Body of pancreas (tissue), 4 donors: ENCODE data around the gene ARSG.

ENCODE experiments used
- POLR2A ChIP-seq, 3 donors: fragments of 450-650 bp; IDR thresholded peaks; one replicate each; pipeline ENCODE4 v1.6.1; 2016; ENCODE audit warnings: antibody characterized with exemption in 3 of 3, mild to moderate bottlenecking in 2 of 3
- TF ChIP-seq, protein P1 (sequence below), 7 experiments: fragments of 450-650 bp in 4 of 7; fragments of 200-600 bp in 3 of 7; sonication (generic) in 3 of 7; IDR thresholded peaks; one replicate each; pipeline ENCODE4 v1.5.1; 2016 to 2019; ENCODE audit warnings: antibody characterized with exemption in 7 of 7

DNA sequence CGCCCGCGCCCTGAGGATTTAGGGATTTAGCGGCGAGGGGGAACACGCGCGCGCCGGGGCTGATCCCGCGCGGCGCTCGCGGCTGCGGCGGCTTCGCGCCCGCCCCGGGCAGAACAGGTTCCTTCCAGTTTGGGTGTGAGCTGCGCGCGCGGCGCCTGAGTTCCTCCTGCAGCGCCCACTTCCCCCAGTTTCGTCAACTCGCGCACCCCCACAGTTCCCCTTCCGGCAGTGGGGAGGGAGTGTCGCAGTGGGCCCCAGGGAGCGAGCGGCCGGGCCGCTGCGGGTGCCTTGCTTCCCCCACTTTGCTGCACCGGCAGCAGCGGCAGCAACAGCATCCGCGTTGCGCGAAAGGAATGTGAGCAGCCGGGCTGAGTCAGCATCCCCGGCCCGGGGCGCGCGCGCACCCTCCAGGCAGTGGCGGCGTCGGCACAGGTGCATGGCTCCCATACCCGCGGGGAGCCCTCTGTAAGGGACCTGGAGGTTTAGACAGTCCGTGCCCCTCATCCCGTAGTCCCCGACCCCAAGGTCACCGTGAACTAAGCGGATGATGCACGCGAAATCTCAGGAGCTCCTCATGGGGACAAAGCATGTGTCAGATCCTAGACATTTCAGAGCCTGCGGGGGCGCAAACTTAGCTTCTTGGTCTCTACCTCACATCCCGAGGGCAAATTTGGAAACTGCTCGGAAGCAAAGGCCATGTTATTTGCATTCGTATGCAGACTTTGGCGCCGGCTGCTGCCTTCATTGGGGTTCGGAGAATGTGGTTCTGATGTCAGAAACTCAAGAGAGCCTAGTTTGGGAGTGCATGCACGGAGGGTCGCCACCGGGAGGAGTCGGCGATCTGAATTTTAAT is 767 bp downstream of the ARSG start:
- TF ChIP-seq, protein P1, sequence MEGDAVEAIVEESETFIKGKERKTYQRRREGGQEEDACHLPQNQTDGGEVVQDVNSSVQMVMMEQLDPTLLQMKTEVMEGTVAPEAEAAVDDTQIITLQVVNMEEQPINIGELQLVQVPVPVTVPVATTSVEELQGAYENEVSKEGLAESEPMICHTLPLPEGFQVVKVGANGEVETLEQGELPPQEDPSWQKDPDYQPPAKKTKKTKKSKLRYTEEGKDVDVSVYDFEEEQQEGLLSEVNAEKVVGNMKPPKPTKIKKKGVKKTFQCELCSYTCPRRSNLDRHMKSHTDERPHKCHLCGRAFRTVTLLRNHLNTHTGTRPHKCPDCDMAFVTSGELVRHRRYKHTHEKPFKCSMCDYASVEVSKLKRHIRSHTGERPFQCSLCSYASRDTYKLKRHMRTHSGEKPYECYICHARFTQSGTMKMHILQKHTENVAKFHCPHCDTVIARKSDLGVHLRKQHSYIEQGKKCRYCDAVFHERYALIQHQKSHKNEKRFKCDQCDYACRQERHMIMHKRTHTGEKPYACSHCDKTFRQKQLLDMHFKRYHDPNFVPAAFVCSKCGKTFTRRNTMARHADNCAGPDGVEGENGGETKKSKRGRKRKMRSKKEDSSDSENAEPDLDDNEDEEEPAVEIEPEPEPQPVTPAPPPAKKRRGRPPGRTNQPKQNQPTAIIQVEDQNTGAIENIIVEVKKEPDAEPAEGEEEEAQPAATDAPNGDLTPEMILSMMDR (IDR thresholded peaks at IDR 0.05) = no peak
- peak in 2 of 3 donors; percentile 42 to 69 for TF ChIP-seq POLR2A (IDR thresholded peaks at IDR 0.05)
